ENCODE results near the gene ARHGEF28.

The ARHGEF28 gene

DNA sequence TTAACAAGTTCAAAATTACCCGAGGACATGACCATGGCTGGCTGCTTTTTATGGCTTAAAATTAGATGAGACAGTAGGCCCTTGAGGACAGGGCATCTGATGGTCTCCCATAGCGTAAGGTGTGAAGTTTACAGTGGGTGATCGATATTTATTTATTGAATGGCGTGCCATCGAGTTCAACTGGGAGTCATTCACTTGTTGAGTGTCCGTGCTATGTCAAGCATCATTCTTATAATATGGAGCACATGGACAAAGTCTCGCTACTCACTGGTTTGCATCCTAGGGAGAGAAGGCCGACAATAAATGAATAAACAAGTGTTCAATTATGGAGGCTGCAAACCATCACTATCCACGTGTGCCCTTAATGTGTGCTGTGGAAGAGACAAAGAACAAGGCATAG lies 277.2 kb downstream of the ARHGEF28 start:
- DNase-seq = no peak
- H3K18ac ChIP-seq (ENCODE audit: low read length) = no peak overlapping the region
- H2BK5ac ChIP-seq (ENCODE audit: low read depth, low read length, poor library complexity) = peak overlapping the region; percentile 6
- H2AK5ac ChIP-seq (ENCODE audit: low read length) = peak overlapping the region; percentile 55
- no peak overlapping the region for H3K14ac ChIP-seq (ENCODE audit: low read length)
- no peak overlapping the region for H4K12ac ChIP-seq (ENCODE audit: low read depth, low read length)
- H2BK12ac ChIP-seq (ENCODE audit: low read length) = peak overlapping the region; percentile 91
- no peak overlapping the region for H3K23ac ChIP-seq (ENCODE audit: low read length)
- no peak overlapping the region for H3K4me2 ChIP-seq (ENCODE audit: low read length)
- no peak overlapping the region for H3K27ac ChIP-seq (ENCODE audit: low read depth, low read length)
- no peaks in the 10 kb centered on the region for H3K9me3 ChIP-seq (ENCODE audit: insufficient read depth, low read depth, low read length)
- peaks cover 2 to 3% of the 10 kb centered on the region in 2 experiments for H3K4me1 ChIP-seq (ENCODE audit: control insufficient read depth in 1 of 2, insufficient read depth in 2 of 2, low read length in 2 of 2)
- peaks cover 7% of the 10 kb centered on the region for H3K79me1 ChIP-seq (ENCODE audit: low read length)
- no peak overlapping the region for H3K4me3 ChIP-seq (ENCODE audit: low read depth, low read length)
- no peak overlapping the region for H3K4ac ChIP-seq (ENCODE audit: low read depth, low read length)
- WGBS (ENCODE audit: extremely low coverage, insufficient coverage, insufficient read length) = no CpG with 5 or more reads among the region's 9 CpGs
- H2AFZ ChIP-seq (ENCODE audit: insufficient read depth, low read length, poor library complexity) = no peak overlapping the region
- no peaks in the 10 kb centered on the region for H3K79me2 ChIP-seq (ENCODE audit: control insufficient read depth, insufficient read depth, low read length, poor library complexity)
- H3K9ac ChIP-seq (ENCODE audit: low read length) = no peak overlapping the region
- peak overlapping the region; percentile 67 for H4K91ac ChIP-seq (ENCODE audit: low read depth, low read length)
- H3K36me3 ChIP-seq (ENCODE audit: control insufficient read depth in 1 of 2, insufficient read depth in 2 of 2, low read length in 2 of 2) = no peaks in the 10 kb centered on the region
- H2BK120ac ChIP-seq (ENCODE audit: insufficient read depth, low read length, poor library complexity) = peak overlapping the region; percentile 63
- no peak overlapping the region for H4K8ac ChIP-seq (ENCODE audit: low read depth, low read length)
- H3K27me3 ChIP-seq (ENCODE audit: insufficient read depth, low read length) = no peaks in the 10 kb centered on the region

GRCh38 chr5:73906277-73906676 lies 280.3 kb downstream of the ARHGEF28 start:
- Histone ChIP-seq H3K79me1 (ENCODE audit: low read length) (peaks cover 7% of the 10 kb centered on the region), H3K4me3 (ENCODE audit: low read depth, low read length) (no peak overlapping the region), H2BK5ac (ENCODE audit: low read depth, low read length, poor library complexity) (no peak overlapping the region), H4K8ac (ENCODE audit: low read depth, low read length) (no peak overlapping the region), H3K23ac (ENCODE audit: low read length) (no peak overlapping the region), H4K91ac (ENCODE audit: low read depth, low read length) (no peak overlapping the region), H3K4ac (ENCODE audit: low read depth, low read length) (no peak overlapping the region), H3K4me2 (ENCODE audit: low read length) (no peak overlapping the region), H3K79me2 (ENCODE audit: control insufficient read depth, insufficient read depth, low read length, poor library complexity) (no peaks in the 10 kb centered on the region), H3K27ac (ENCODE audit: low read depth, low read length) (no peak overlapping the region), H4K12ac (ENCODE audit: low read depth, low read length) (no peak overlapping the region), H2AK5ac (ENCODE audit: low read length) (no peak overlapping the region), H2AFZ (ENCODE audit: insufficient read depth, low read length, poor library complexity) (no peak overlapping the region), H2BK120ac (ENCODE audit: insufficient read depth, low read length, poor library complexity) (no peak overlapping the region), H3K27me3 (ENCODE audit: insufficient read depth, low read length) (no peaks in the 10 kb centered on the region), H3K9me3 (ENCODE audit: insufficient read depth, low read depth, low read length) (no peaks in the 10 kb centered on the region), H3K14ac (ENCODE audit: low read length) (no peak overlapping the region), H3K18ac (ENCODE audit: low read length) (no peak overlapping the region), H3K9ac (ENCODE audit: low read length) (no peak overlapping the region), H3K36me3 (ENCODE audit: control insufficient read depth in 1 of 2, insufficient read depth in 2 of 2, low read length in 2 of 2) (no peaks in the 10 kb centered on the region), H3K4me1 (ENCODE audit: control insufficient read depth in 1 of 2, insufficient read depth in 2 of 2, low read length in 2 of 2) (no peaks in the 10 kb centered on the region), H2BK12ac (ENCODE audit: low read length) (no peak overlapping the region)
- WGBS (ENCODE audit: extremely low coverage, insufficient coverage, insufficient read length) = no CpG with 5 or more reads among the region's 3 CpGs
- no peak for DNase-seq

- Histone ChIP-seq H3K27me3 (ENCODE audit: insufficient read depth, low read length) (no peaks in the 10 kb centered on the region), H4K8ac (ENCODE audit: low read depth, low read length) (no peak overlapping the region), H2AFZ (ENCODE audit: insufficient read depth, low read length, poor library complexity) (no peak overlapping the region), H3K23ac (ENCODE audit: low read length) (no peak overlapping the region), H3K4ac (ENCODE audit: low read depth, low read length) (no peak overlapping the region), H2BK5ac (ENCODE audit: low read depth, low read length, poor library complexity) (no peak overlapping the region), H3K4me2 (ENCODE audit: low read length) (no peak overlapping the region), H3K79me1 (ENCODE audit: low read length) (peaks cover 7% of the 10 kb centered on the region), H3K14ac (ENCODE audit: low read length) (no peak overlapping the region), H3K4me3 (ENCODE audit: low read depth, low read length) (no peak overlapping the region), H4K12ac (ENCODE audit: low read depth, low read length) (no peak overlapping the region), H3K27ac (ENCODE audit: low read depth, low read length) (no peak overlapping the region), H3K9me3 (ENCODE audit: insufficient read depth, low read depth, low read length) (no peaks in the 10 kb centered on the region), H3K18ac (ENCODE audit: low read length) (no peak overlapping the region), H3K4me1 (ENCODE audit: control insufficient read depth in 1 of 2, insufficient read depth in 2 of 2, low read length in 2 of 2) (no peaks in the 10 kb centered on the region), H2AK5ac (ENCODE audit: low read length) (no peak overlapping the region), H3K36me3 (ENCODE audit: control insufficient read depth in 1 of 2, insufficient read depth in 2 of 2, low read length in 2 of 2) (no peaks in the 10 kb centered on the region), H4K91ac (ENCODE audit: low read depth, low read length) (no peak overlapping the region), H3K79me2 (ENCODE audit: control insufficient read depth, insufficient read depth, low read length, poor library complexity) (no peaks in the 10 kb centered on the region), H3K9ac (ENCODE audit: low read length) (no peak overlapping the region), H2BK12ac (ENCODE audit: low read length) (no peak overlapping the region), H2BK120ac (ENCODE audit: insufficient read depth, low read length, poor library complexity) (no peak overlapping the region)
- no CpG with 5 or more reads among the region's 3 CpGs for WGBS (ENCODE audit: extremely low coverage, insufficient coverage, insufficient read length)
- no peak for DNase-seq
These were observed 281.2 kb downstream of the ARHGEF28 start for GRCh38 chr5:73907164-73907563.

GRCh38 chr5:73908395-73908794 lies 282.4 kb downstream of the ARHGEF28 start:
- Histone ChIP-seq H2BK5ac (ENCODE audit: low read depth, low read length, poor library complexity) (no peak overlapping the region), H2BK120ac (ENCODE audit: insufficient read depth, low read length, poor library complexity) (no peak overlapping the region), H3K4me2 (ENCODE audit: low read length) (no peak overlapping the region), H3K14ac (ENCODE audit: low read length) (no peak overlapping the region), H3K4ac (ENCODE audit: low read depth, low read length) (no peak overlapping the region), H3K27ac (ENCODE audit: low read depth, low read length) (no peak overlapping the region), H2AFZ (ENCODE audit: insufficient read depth, low read length, poor library complexity) (no peak overlapping the region), H2BK12ac (ENCODE audit: low read length) (no peak overlapping the region), H3K4me3 (ENCODE audit: low read depth, low read length) (no peak overlapping the region), H4K91ac (ENCODE audit: low read depth, low read length) (no peak overlapping the region), H2AK5ac (ENCODE audit: low read length) (no peak overlapping the region), H3K9ac (ENCODE audit: low read length) (no peak overlapping the region), H3K79me1 (ENCODE audit: low read length) (peaks cover 1% of the 10 kb centered on the region), H4K12ac (ENCODE audit: low read depth, low read length) (no peak overlapping the region), H3K23ac (ENCODE audit: low read length) (no peak overlapping the region), H3K79me2 (ENCODE audit: control insufficient read depth, insufficient read depth, low read length, poor library complexity) (no peaks in the 10 kb centered on the region), H3K4me1 (ENCODE audit: control insufficient read depth in 1 of 2, insufficient read depth in 2 of 2, low read length in 2 of 2) (no peaks in the 10 kb centered on the region), H3K9me3 (ENCODE audit: insufficient read depth, low read depth, low read length) (peaks cover under 1% of the 10 kb centered on the region), H3K36me3 (ENCODE audit: control insufficient read depth in 1 of 2, insufficient read depth in 2 of 2, low read length in 2 of 2) (no peaks in the 10 kb centered on the region), H3K27me3 (ENCODE audit: insufficient read depth, low read length) (no peaks in the 10 kb centered on the region), H4K8ac (ENCODE audit: low read depth, low read length) (no peak overlapping the region), H3K18ac (ENCODE audit: low read length) (no peak overlapping the region)
- WGBS (ENCODE audit: extremely low coverage, insufficient coverage, insufficient read length) = no CpG with 5 or more reads among the region's 2 CpGs
- no peak for DNase-seq

Measured in trophoblast cell (in vitro differentiated cells and primary cell).